ENCODE results near the gene NAP1L1.

DNA sequence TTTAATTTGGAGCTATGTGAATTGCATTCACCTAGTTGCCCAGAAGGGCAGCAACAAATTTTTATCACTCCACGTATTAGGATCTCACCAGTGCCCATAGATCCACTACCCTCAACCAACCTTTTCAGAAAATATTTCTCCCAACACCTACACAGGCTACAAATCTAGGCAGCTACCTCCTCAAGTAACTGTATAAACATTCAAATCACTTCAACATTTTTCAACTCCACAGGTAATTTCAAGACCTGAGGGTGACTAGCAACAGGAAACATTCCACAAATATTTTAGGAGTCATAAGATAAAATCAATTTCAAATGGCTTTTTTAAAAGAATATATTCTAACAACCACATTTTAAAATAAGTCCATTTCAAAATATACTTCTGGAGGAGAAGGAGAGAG, 65.8 kb downstream of the NAP1L1 start:
- TF ChIP-seq, protein P1, sequence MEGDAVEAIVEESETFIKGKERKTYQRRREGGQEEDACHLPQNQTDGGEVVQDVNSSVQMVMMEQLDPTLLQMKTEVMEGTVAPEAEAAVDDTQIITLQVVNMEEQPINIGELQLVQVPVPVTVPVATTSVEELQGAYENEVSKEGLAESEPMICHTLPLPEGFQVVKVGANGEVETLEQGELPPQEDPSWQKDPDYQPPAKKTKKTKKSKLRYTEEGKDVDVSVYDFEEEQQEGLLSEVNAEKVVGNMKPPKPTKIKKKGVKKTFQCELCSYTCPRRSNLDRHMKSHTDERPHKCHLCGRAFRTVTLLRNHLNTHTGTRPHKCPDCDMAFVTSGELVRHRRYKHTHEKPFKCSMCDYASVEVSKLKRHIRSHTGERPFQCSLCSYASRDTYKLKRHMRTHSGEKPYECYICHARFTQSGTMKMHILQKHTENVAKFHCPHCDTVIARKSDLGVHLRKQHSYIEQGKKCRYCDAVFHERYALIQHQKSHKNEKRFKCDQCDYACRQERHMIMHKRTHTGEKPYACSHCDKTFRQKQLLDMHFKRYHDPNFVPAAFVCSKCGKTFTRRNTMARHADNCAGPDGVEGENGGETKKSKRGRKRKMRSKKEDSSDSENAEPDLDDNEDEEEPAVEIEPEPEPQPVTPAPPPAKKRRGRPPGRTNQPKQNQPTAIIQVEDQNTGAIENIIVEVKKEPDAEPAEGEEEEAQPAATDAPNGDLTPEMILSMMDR (IDR thresholded peaks at IDR 0.05): no peak
- no peak for TF ChIP-seq POLR2A (IDR thresholded peaks at IDR 0.05)

All from Peyer's patch (tissue), 4 donors.